ENCODE data around the gene RECK.

RECK gene

GRCh38 chr9:36021968-36022367 lies 14.7 kb upstream of the RECK start:
- DNase-seq: no peak

- peak; percentile 41 for DNase-seq
These were observed 13.3 kb upstream of the RECK start for GRCh38 chr9:36023260-36024048.

- DNase-seq: no peak
These were observed 11.0 kb upstream of the RECK start for GRCh38 chr9:36025746-36026145.

DNA sequence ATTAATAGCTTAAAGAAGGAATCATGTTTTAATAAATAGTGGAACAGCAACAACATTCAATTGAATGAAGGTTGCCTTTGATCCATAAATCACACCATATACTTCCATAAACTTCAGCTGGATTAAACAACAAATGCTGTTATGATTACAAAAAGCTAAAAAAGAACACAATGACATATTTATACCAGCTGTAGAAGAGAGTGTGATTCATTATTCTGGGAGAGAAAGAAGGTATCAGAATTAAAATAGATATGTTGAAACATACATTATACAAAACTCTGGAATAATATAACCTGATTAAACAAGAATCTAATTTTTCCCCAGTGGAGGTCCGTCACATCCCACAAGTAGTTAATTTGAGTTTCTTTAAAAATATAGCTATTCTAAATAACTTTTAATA lies 7.5 kb upstream of the RECK start:
- no peak for DNase-seq

DNA sequence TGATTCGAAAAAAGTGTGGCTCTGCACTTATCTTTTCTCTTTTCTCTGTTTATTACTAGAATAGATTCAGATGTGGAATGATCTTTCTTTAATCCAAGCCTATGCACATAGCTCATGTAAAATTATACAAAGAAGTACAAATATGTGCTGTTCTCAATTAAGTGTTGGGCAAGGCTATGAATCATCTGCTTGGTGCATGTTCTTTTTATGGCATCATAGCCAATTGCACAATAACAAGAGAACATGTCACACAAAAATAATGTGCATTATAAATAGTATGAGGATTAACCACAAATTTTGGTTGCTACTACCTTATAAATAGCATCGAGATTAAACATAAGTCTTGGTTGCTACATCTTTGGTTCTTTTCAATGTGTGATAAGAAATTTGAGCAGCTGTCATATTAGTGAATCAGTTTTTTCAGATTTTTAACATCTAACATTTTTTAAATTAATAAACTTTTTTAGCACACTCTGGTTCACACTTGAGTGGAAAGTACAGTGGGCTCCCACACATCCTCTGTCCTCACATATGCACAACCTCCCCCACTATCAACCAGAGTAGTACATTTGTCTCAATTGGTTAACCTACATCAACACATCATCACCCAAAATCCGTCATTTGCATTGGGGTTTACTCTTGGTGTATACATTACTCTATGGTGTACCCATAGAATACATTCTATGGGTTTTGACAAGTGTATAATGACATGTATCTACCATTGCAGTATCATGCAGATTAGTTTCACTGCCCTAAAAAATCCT lies 6.8 kb upstream of the RECK start:
- no peak for DNase-seq

- DNase-seq: no peak
These were observed 5.8 kb upstream of the RECK start for GRCh38 chr9:36030871-36031270.

- no peak for DNase-seq
These were observed 4.7 kb upstream of the RECK start for GRCh38 chr9:36031774-36032555.

GRCh38 chr9:36033788-36034187 lies 2.9 kb upstream of the RECK start:
- no peak for DNase-seq

- no peak for DNase-seq
These were observed 2.5 kb upstream of the RECK start for GRCh38 chr9:36034234-36034633.

DNA sequence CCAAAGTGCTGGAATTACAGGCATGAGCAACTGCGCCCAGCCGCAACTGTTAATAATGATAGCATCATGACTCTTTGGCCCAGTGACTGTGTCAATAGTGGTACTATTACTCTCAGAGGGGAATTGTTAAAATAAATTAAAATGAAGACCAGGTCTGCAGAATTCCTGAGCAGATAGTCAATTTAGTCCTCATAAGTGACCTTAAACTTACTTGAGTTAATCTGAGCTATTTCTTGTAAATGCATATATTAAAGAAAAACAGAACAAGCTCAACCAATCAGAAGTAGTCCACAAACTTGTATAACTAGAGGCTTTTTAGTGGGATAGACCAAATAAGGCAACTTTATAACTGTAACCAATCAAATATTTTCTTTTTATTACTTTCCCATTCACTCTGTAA lies 1.7 kb upstream of the RECK start:
- DNase-seq: no peak

- DNase-seq: peak; percentile 75
These were observed 397 bp upstream of the RECK start for GRCh38 chr9:36036253-36036779.

GRCh38 chr9:36037549-36038122 lies 923 bp downstream of the RECK start:
- DNase-seq: no peak

DNA sequence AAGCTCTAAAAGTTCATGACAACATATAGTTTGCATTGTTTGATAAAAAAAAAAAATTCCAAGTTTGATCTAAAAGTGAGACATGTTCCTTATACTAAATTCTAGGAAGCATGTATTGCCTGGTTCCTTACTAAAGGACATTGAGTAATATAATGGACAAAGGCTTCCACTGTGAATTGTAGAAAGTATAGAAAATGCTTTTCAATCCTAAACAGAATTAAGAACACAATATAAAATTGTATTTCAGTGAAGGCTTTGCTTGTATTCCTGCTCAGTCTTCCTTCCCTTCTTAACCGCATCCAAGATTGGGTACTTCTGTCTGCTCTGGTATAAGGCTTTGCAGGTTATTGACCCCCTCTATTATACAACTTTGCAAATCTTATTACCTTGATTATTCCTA lies 2.4 kb downstream of the RECK start:
- DNase-seq: no peak

DNA sequence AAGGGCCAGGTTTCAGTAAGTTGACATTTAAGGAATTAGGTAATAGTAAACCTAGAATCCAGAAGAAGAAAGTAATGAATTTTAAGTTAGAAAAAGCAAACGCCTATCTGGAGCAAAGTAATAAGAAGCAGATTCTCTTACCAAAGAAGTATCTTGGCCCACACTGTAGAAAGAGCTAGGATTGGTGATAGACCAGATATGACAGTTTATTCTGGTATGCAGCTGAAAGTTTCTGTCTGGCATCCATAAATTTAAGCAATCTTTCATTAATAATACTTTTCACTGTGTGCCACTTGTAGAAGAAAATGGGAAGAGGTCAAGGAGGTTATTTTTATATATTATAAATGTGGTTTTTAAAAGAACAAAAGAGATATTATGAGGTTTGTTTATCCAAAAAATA lies 3.0 kb downstream of the RECK start:
- DNase-seq: no peak

DNA sequence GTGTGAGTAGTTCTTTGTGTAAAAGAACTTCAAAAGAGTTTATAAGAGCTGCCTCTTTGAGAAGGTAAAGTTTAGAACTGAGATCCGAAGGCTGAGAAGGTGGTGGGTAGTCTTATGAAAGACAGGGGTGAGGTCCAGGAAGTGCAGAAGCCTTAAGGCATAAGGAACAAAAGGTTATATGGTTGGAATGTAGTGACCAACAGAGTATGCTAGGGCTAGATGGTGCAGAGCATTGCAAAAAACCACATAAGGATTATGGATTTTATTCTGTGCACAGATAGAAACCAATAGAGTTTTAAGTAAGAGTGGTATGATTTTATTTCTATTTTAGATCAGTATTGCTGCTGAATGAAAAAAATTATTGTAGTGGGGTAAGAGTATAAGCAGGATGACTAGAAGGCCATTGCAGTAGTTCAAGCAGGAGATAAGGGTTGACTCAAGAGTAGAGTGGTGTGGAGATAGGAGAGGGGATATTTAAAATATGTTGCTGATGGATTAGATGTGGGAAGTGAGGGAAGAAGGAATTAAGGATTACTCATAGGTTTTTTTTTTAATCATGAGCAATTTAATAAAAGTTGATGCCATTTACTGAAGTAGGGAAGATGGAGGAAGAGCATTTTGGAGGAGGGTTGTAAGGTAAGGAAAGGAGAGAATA lies 3.7 kb downstream of the RECK start:
- no peak for DNase-seq

DNA sequence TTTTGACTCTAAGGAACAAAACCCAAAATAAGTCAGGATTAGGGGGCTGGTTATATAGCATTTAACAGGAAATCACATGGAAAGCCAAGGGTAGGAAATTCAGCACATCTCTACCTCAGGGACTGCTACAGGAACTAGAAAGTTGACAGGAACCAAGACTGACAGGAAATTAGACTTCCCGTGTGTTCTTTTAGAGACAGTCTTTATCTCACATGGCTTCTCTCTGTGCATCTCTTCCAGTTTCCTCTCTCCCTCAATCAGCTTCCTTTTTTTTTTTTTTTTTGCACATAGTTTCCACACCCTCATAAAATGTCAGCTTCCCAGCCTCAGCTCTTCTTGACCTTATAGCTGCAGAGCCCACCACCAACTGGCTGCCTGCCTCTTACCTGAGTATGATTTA lies 4.8 kb downstream of the RECK start:
- DNase-seq: no peak

DNA sequence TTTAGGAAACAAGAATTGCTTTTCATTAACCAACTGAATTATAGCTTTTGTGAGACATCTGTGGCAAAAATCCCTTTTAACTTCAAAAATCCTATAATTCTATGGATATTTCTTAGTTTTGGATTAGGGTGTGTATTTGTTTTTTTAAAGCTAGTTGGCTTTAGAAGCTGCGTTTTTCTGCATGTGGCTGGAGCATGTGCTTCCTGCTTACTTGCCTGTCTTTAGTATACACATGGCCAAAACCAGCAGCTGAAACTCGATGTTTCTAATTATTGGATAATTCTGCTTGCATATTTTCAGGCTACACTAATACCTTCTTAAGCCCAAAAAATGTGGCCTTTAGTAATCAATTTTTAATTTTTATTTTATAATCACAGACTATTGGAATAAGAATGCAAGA lies 8.9 kb downstream of the RECK start:
- DNase-seq: no peak

DNA sequence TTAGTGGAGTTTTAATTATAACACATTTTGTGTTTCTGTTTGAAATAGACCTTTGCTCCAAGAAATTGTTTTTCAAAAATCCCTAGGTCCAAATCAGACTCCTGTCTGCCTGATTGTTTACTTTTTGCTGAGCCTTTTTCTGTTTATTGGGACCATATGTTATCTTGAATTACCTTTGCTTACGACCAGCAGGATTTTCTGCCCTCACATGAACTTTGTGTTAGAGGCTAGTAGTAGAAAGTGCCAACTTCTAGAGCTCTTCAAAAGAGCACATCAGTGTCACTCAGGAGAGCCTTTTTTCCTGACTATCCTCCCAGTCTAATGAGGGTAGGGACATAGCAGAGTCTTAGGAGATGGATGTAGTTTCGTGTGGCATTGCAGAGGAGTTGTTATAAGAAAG lies 10.2 kb downstream of the RECK start:
- DNase-seq: no peak

GRCh38 chr9:36049408-36049807 lies 12.7 kb downstream of the RECK start:
- no peak for DNase-seq

GRCh38 chr9:36050476-36050875 lies 13.8 kb downstream of the RECK start:
- no peak for DNase-seq

- DNase-seq: no peak
These were observed 14.6 kb downstream of the RECK start for GRCh38 chr9:36051317-36051716.

GRCh38 chr9:36053971-36054370 lies 17.3 kb downstream of the RECK start:
- no peak for DNase-seq
